Activated T-cell treated with anti-CD3 and anti-CD28 coated beads, Interleukin-2, amount 50 U/mL, for 24 hours (primary cell): ENCODE data around the gene PAH.

Experiments
- DNase-seq: peaks from one replicate; pipeline ENCODE4 v3.0.0-alpha.2; 2020
- H3K27ac Mint-ChIP-seq: 2 replicates; pipeline ENCODE4 v1.8.0; 2020; ENCODE audit warnings: mild to moderate bottlenecking, mixed read lengths
- H3K27me3 Mint-ChIP-seq: 2 replicates; pipeline ENCODE4 v1.8.0; 2020; ENCODE audit warnings: mixed read lengths
- H3K36me3 Mint-ChIP-seq: 2 replicates; pipeline ENCODE4 v1.8.0; 2020; ENCODE audit warnings: low read depth, mixed read lengths
- H3K4me1 Mint-ChIP-seq: 2 replicates; pipeline ENCODE4 v1.8.0; 2020; ENCODE audit warnings: low read depth, mixed read lengths
- H3K4me3 Mint-ChIP-seq: 2 replicates; pipeline ENCODE4 v1.8.0; 2020; ENCODE audit warnings: mild to moderate bottlenecking, moderate library complexity, mixed read lengths
- H3K9me3 Mint-ChIP-seq: 2 replicates; pipeline ENCODE4 v1.8.0; 2020; ENCODE audit warnings: mixed read lengths

Gene PAH

DNA sequence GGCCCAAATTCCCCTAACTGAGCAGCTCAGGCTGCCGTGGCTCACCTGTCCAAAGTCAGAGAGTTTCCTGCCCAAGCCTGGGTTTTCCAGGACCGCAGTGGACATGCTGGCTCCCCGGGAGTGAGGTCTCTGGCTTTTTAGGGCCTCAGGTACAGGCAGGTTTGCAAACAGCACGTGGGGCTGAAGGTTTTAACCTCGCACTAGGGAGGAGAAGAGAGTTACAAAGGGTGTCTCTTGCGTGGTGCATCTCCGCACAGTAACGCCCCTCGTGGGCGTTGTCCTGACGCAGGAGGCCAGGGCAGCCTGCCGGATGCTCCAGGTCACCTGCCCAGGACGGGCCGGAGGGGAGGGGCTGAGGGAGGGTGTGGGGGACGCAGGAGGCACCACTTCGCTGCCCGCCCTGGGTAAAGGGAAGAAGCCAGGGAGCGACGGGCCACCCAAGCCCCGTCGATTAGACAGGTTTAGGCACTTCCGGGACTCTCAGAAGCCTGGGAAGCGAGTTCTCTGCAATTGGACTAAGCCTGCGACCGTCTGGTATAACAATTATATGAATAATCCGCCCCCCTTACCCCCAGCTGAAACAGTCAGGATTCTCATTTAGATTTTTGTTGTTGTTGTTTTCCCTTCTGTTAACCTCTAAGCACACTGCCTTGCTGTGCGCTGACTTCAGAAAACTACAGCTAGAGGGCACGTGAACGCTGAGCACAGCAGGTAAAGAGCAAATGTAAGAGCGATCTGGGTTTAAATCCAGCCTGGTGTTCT is at the start of gene PAH:
Gene PAH (minus strand): TSS at position 219 of the 762 bp plus-strand sequence. CDS start 114 bp downstream, at position 105.
- H3K36me3 Mint-ChIP-seq: no peaks in the 10 kb centered on the region
- H3K4me3 Mint-ChIP-seq: peak within 1 kb of the TSS; percentile 63
- peak; percentile 39 for DNase-seq
- peaks cover 19% of the 10 kb centered on the region for H3K27me3 Mint-ChIP-seq
- peak within 1 kb of the TSS; percentile 16 for H3K27ac Mint-ChIP-seq
- H3K9me3 Mint-ChIP-seq: no peaks in the 10 kb centered on the region
- H3K4me1 Mint-ChIP-seq: peaks cover 8% of the 10 kb centered on the region

GRCh38 chr12:102966200-102966863 is 49.3 kb upstream of the PAH start:
- H3K27ac Mint-ChIP-seq: no peak overlapping the region
- peaks cover 89% of the 10 kb centered on the region for H3K27me3 Mint-ChIP-seq
- no peaks in the 10 kb centered on the region for H3K9me3 Mint-ChIP-seq
- no peaks in the 10 kb centered on the region for H3K36me3 Mint-ChIP-seq
- no peak overlapping the region for H3K4me3 Mint-ChIP-seq
- peaks cover 29% of the 10 kb centered on the region for H3K4me1 Mint-ChIP-seq
- no peak for DNase-seq

DNA sequence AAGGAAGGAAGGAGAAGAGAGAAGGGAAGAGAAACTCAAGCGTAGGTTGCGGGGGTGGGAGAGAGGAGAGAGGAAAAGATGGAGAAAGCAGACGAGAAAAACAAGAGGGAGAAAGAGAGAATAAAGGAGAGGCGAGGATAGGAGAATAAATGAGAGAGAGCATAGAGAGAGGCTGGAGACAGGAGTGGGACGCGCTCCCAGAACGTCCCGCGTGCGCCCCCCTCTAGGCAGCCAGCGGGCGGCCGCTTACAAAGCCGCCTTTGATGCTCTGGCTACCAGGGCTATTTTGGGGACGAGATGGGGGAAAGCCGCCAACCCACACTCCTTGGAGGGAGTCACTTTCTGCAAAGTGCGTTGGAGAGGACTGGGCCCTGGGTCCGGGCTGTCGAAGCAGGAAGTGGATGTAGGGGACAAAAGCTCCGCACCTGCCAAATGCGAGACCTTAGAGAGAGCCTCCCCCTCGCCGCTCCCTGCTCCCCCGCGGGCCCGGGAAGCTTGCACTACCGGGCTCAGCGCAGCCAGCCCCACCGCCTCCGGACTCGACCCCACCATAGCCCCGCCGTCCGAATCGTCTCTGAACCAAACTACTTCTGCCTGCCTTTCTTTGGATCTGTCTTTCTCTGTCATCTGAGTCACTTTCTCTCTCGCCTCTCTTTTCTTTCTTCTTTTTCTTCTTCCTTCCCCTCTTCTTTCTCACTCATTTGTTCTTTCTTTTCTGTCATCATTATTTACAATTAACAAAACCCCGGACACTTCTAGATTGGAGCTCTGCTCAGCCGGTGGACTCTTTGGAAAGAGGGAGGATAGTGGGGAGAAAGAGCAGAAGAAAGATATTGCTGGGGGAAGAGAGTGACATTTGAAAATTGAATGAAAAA is 48.5 kb upstream of the PAH start:
- Mint-ChIP-seq H3K27ac (no peak overlapping the region), H3K27me3 (peaks cover 90% of the 10 kb centered on the region), H3K4me3 (peak overlapping the region; percentile 56), H3K4me1 (peaks cover 29% of the 10 kb centered on the region), H3K36me3 (no peaks in the 10 kb centered on the region), H3K9me3 (no peaks in the 10 kb centered on the region)
- no peak for DNase-seq

DNA sequence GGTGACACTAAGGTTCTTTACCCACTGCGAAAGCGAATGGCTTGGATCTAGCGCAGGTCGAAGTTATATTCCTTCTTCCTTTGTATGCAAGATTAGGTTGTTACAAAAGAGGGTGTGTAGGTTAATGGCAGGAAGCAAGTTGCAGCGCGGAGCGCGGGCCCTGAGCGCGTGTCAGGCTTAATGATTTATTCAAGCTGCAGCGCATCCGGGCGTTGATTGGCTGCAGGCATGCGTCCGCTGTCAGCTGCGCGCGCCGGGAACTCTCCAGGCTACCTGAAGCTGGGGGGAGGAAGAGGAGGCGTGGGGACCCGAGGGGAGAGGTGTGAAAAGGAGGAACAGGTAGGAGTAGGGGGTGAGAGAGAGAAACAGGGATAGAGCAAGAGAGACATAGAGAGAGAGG is 47.8 kb upstream of the PAH start:
- Mint-ChIP-seq H3K4me3 (peak overlapping the region; percentile 56), H3K4me1 (peaks cover 29% of the 10 kb centered on the region), H3K36me3 (no peaks in the 10 kb centered on the region), H3K27me3 (peaks cover 93% of the 10 kb centered on the region), H3K9me3 (no peaks in the 10 kb centered on the region), H3K27ac (no peak overlapping the region)
- DNase-seq: no peak

DNA sequence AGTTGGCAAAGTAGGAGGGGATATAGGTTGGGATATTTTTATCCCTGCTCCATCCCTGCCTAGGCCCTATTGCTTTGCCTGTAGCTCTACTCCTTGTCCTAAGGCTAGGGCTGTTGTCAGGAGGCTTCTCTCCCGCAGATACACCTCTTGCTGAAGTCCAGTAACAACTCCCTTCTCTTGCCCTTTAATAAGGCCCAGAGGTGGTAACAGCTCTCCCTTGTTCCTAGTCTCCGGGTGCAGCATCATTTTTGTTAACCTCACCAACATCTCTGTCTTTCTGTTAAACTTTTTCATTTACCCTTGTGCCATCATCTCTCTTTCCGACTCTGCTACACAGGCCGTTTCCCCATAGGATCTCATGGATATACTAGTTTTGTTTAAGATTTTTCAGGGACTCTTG is 46.8 kb upstream of the PAH start:
- Mint-ChIP-seq H3K27ac (no peak overlapping the region), H3K36me3 (no peaks in the 10 kb centered on the region), H3K4me1 (peaks cover 32% of the 10 kb centered on the region)

GRCh38 chr12:102962986-102963385 is 45.9 kb upstream of the PAH start:
- H3K36me3 Mint-ChIP-seq: no peaks in the 10 kb centered on the region
- H3K4me1 Mint-ChIP-seq: peaks cover 35% of the 10 kb centered on the region
- DNase-seq: no peak
- no peaks in the 10 kb centered on the region for H3K9me3 Mint-ChIP-seq
- H3K4me3 Mint-ChIP-seq: no peak overlapping the region
- H3K27ac Mint-ChIP-seq: no peak overlapping the region
- H3K27me3 Mint-ChIP-seq: peaks cover 96% of the 10 kb centered on the region

More for the DNA sequence above, 46.8 kb upstream of the PAH start:
- DNase-seq: no peak
- Mint-ChIP-seq H3K4me3 (no peak overlapping the region), H3K27me3 (peaks cover 97% of the 10 kb centered on the region), H3K9me3 (no peaks in the 10 kb centered on the region)

DNA sequence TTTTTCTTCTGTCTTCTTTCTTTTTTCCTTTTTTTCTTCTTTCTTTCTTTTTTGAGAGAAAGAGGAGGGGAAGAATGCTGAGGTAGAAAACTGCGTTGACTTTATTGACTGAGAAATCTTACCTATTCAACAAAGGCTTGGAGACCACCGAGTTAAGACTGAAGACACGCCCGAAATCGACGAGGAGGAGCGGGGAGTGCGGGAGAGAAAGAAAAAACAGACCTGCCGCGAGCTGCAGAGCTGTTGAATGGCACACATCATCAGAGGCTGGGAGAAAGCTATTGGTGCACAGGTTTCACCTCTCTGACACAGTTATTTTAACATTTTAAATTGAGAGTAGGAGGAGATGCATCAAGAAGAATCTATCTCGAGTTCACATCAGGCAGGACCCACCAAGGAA is 45.5 kb upstream of the PAH start:
- H3K27ac Mint-ChIP-seq: no peak overlapping the region
- no peaks in the 10 kb centered on the region for H3K9me3 Mint-ChIP-seq
- H3K4me3 Mint-ChIP-seq: peak overlapping the region; percentile 5
- H3K36me3 Mint-ChIP-seq: no peaks in the 10 kb centered on the region
- H3K27me3 Mint-ChIP-seq: peaks cover 96% of the 10 kb centered on the region
- no peak for DNase-seq
- peaks cover 39% of the 10 kb centered on the region for H3K4me1 Mint-ChIP-seq

GRCh38 chr12:102961466-102961855 is 44.4 kb upstream of the PAH start:
- Mint-ChIP-seq H3K9me3 (no peaks in the 10 kb centered on the region), H3K27me3 (peaks cover 94% of the 10 kb centered on the region), H3K36me3 (no peaks in the 10 kb centered on the region), H3K4me1 (peaks cover 47% of the 10 kb centered on the region), H3K27ac (no peak overlapping the region), H3K4me3 (no peak overlapping the region)
- DNase-seq: no peak

DNA sequence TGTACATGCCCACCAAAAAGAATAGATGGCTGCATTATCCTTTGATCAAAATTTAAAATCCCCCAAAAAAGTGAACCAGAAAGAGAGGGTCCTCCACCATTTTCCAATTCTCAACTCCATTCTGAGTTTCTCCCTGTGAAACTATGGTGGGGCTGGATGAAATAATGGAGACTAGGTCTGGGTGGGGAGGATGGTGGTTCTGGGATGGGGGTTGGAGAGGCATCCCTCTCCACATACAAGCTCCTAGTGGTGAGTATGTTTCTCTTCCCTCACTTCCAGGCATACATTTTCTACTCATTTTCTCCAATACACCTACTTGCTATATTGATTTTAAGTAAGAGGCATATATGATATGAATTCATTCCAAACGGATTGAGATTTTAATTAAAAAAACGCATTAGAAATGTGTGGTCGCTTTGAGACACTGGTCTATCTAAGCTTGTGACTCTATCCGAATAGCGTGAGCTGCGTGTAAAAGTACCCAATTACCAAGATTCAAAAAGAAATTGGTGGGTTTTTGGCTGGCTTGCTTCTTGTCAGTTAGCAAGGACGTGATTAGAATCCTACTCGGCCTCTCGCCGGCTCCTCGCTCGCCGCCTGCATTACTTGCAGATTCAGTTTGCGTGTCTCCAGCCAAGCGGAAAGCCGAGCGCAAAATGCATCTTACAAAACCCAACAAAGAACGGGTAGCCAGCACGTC is 43.9 kb upstream of the PAH start:
- Mint-ChIP-seq H3K4me3 (no peak overlapping the region), H3K36me3 (no peaks in the 10 kb centered on the region), H3K27ac (no peak overlapping the region), H3K4me1 (peaks cover 47% of the 10 kb centered on the region), H3K9me3 (no peaks in the 10 kb centered on the region), H3K27me3 (peaks cover 92% of the 10 kb centered on the region)
- DNase-seq: no peak

GRCh38 chr12:102959391-102959790 is 42.3 kb upstream of the PAH start:
- no peak for DNase-seq
- H3K4me3 Mint-ChIP-seq: no peak overlapping the region
- no peak overlapping the region for H3K27ac Mint-ChIP-seq
- H3K36me3 Mint-ChIP-seq: no peaks in the 10 kb centered on the region
- H3K9me3 Mint-ChIP-seq: no peaks in the 10 kb centered on the region
- H3K27me3 Mint-ChIP-seq: peaks cover 92% of the 10 kb centered on the region
- H3K4me1 Mint-ChIP-seq: peaks cover 39% of the 10 kb centered on the region

DNA sequence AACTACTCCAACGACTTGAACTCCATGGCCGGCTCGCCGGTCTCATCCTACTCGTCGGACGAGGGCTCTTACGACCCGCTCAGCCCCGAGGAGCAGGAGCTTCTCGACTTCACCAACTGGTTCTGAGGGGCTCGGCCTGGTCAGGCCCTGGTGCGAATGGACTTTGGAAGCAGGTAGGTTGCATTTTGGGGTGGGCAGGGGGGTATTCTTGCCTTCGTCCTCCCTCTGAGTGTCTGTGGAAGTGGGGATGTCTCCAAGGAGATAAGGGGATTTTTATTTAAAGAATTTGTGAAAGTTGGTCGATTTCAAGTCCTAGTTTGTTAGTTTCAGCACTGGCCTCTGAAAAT is 41.8 kb upstream of the PAH start:
- Mint-ChIP-seq H3K27me3 (peaks cover 92% of the 10 kb centered on the region), H3K36me3 (no peaks in the 10 kb centered on the region), H3K27ac (no peak overlapping the region), H3K4me1 (peaks cover 42% of the 10 kb centered on the region), H3K9me3 (no peaks in the 10 kb centered on the region), H3K4me3 (peak overlapping the region; percentile 11)
- no peak for DNase-seq

DNA sequence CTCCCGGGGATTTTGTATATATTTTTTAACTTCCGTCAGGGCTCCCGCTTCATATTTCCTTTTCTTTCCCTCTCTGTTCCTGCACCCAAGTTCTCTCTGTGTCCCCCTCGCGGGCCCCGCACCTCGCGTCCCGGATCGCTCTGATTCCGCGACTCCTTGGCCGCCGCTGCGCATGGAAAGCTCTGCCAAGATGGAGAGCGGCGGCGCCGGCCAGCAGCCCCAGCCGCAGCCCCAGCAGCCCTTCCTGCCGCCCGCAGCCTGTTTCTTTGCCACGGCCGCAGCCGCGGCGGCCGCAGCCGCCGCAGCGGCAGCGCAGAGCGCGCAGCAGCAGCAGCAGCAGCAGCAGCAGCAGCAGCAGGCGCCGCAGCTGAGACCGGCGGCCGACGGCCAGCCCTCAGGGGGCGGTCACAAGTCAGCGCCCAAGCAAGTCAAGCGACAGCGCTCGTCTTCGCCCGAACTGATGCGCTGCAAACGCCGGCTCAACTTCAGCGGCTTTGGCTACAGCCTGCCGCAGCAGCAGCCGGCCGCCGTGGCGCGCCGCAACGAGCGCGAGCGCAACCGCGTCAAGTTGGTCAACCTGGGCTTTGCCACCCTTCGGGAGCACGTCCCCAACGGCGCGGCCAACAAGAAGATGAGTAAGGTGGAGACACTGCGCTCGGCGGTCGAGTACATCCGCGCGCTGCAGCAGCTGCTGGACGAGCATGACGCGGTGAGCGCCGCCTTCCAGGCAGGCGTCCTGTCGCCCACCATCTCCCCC is 41.2 kb upstream of the PAH start:
- peak; percentile 46 for DNase-seq
- Mint-ChIP-seq H3K36me3 (no peaks in the 10 kb centered on the region), H3K27ac (no peak overlapping the region), H3K4me3 (peak overlapping the region; percentile 69), H3K9me3 (no peaks in the 10 kb centered on the region), H3K4me1 (peaks cover 46% of the 10 kb centered on the region), H3K27me3 (peaks cover 91% of the 10 kb centered on the region)

GRCh38 chr12:102957339-102958050 is 40.5 kb upstream of the PAH start, which contains the start of gene ASCL1:
ASCL1 (plus strand) TSS chr12:102957674; CDS start chr12:102958245, 571 bp downstream.
- DNase-seq: no peak
- Mint-ChIP-seq H3K36me3 (no peaks in the 10 kb centered on the region), H3K27me3 (peaks cover 84% of the 10 kb centered on the region), H3K27ac (no peak within 1 kb of the TSS), H3K4me3 (peak within 1 kb of the TSS; percentile 69), H3K4me1 (peaks cover 43% of the 10 kb centered on the region), H3K9me3 (no peaks in the 10 kb centered on the region)
